Measurements from ENCODE around the gene OR4K17. TPM values are rescaled to one million over a fixed set of nuclear protein-coding genes. Genes with fewer than 3 reads are reported as not detected.
A peak's percentile ranks its signal among the peaks of the same experiment; 100 is the strongest.
"Not testable (repeated sequence)": the region's sequence is repeated elsewhere in the genome, so short reads cannot be mapped to it uniquely, and the experiment has no call there.

Gene OR4K17
- total RNA-seq: not detected
- not detected for polyA plus RNA-seq
- 0 to 0.07 (median 0) reads per million in 6 experiments for total RNA-seq

GRCh38 chr14:20110438-20110837 lies at the start of gene OR4K17:
OR4K17 (plus strand) TSS chr14:20110739; CDS start chr14:20117500, 6,761 bp downstream.
- POLR2A ChIA-PET: no interaction called here
- DNase-seq (no peak), ATAC-seq (no peak)
- no peak within 1 kb of the TSS for H3K4me3 Mint-ChIP-seq
- peaks cover 0 to 4% (median 1%) of the 10 kb centered on the region in 5 donors for H3K27me3 Mint-ChIP-seq
- H3K27ac Mint-ChIP-seq: no peak within 1 kb of the TSS
- no peaks in the 10 kb centered on the region for H3K36me3 Mint-ChIP-seq
- peaks cover 0 to 2% (median 0%) of the 10 kb centered on the region in 4 donors for H3K4me1 Mint-ChIP-seq
- peaks cover 0 to 9% (median 3%) of the 10 kb centered on the region in 9 donors for H3K9me3 Mint-ChIP-seq

GRCh38 chr14:20092050-20092449 lies 18.5 kb upstream of the OR4K17 start:
- Mint-ChIP-seq H3K27ac (no peak overlapping the region), H3K27me3 (peaks cover 0 to 3% (median 1%) of the 10 kb centered on the region in 5 donors), H3K4me3 (no peak overlapping the region), H3K9me3 (peaks cover 0 to 4% (median 0%) of the 10 kb centered on the region in 9 donors), H3K4me1 (peaks cover 0 to 3% (median 0%) of the 10 kb centered on the region in 4 donors), H3K36me3 (no peaks in the 10 kb centered on the region)
- DNase-seq (no peak), ATAC-seq (no peak)
- POLR2A ChIA-PET: no interaction called here

GRCh38 chr14:20093442-20093841 lies 17.1 kb upstream of the OR4K17 start:
- Mint-ChIP-seq H3K27ac (no peak overlapping the region), H3K27me3 (peaks cover 0 to 3% (median 2%) of the 10 kb centered on the region in 5 donors), H3K4me1 (peaks cover 0 to 3% (median 0%) of the 10 kb centered on the region in 4 donors), H3K36me3 (no peaks in the 10 kb centered on the region), H3K9me3 (peaks cover 0 to 2% (median 0%) of the 10 kb centered on the region in 9 donors), H3K4me3 (no peak overlapping the region)
- ATAC-seq (no peak), DNase-seq (no peak)
- POLR2A ChIA-PET: no interaction called here

- H3K4me3 Mint-ChIP-seq, DNase-seq, H3K9me3 Mint-ChIP-seq, H3K4me1 Mint-ChIP-seq, POLR2A ChIA-PET, H3K27ac Mint-ChIP-seq, H3K36me3 Mint-ChIP-seq, ATAC-seq: not testable (repeated sequence)
- peaks cover 7 to 24% (median 13%) of the 10 kb centered on the region in 5 donors for H3K27me3 Mint-ChIP-seq
These were observed 11.4 kb upstream of the OR4K17 start for GRCh38 chr14:20098926-20099770.

- ATAC-seq: no peak
- H3K4me1 Mint-ChIP-seq: peaks cover 0 to 2% (median 0%) of the 10 kb centered on the region in 4 donors
These were observed 1.8 kb downstream of the OR4K17 start for GRCh38 chr14:20112321-20112720.

GRCh38 chr14:20116748-20117147 lies 6.2 kb downstream of the OR4K17 start:
- H3K27me3 Mint-ChIP-seq: peaks cover 3 to 17% (median 14%) of the 10 kb centered on the region in 5 donors
- DNase-seq (no peak), ATAC-seq (no peak)
- peaks cover 0 to 2% (median 0%) of the 10 kb centered on the region in 4 donors for H3K4me1 Mint-ChIP-seq
- H3K4me3 Mint-ChIP-seq: no peak overlapping the region
- H3K36me3 Mint-ChIP-seq: peaks cover 0 to 38% (median 7%) of the 10 kb centered on the region in 3 donors
- peaks cover 9 to 42% (median 31%) of the 10 kb centered on the region in 9 donors for H3K9me3 Mint-ChIP-seq
- POLR2A ChIA-PET: no interaction called here
- no peak overlapping the region for H3K27ac Mint-ChIP-seq

More at GRCh38 chr14:20112321-20112720, 1.8 kb downstream of the OR4K17 start:
- Mint-ChIP-seq H3K4me3 (no peak overlapping the region), H3K27me3 (peaks cover 0 to 4% (median 1%) of the 10 kb centered on the region in 5 donors), H3K36me3 (peaks cover 0 to 2% (median 0%) of the 10 kb centered on the region in 3 donors), H3K9me3 (peaks cover 0 to 3% (median under 1%) of the 10 kb centered on the region in 9 donors), H3K27ac (no peak overlapping the region)
- POLR2A ChIA-PET: no interaction called here
- no peak for DNase-seq

- peaks cover 11 to 42% (median 31%) of the 10 kb centered on the region in 9 donors for H3K9me3 Mint-ChIP-seq
- H3K36me3 Mint-ChIP-seq: peaks cover 0 to 44% (median 7%) of the 10 kb centered on the region in 3 donors
- no peak for ATAC-seq
- no peak overlapping the region for H3K4me3 Mint-ChIP-seq
- no peaks in the 10 kb centered on the region for H3K4me1 Mint-ChIP-seq
- no peak for DNase-seq
- H3K27ac Mint-ChIP-seq: no peak overlapping the region
- POLR2A ChIA-PET: no interaction called here
- peaks cover 11 to 30% (median 14%) of the 10 kb centered on the region in 5 donors for H3K27me3 Mint-ChIP-seq
These were observed 8.3 kb downstream of the OR4K17 start for GRCh38 chr14:20118795-20119194.

GRCh38 chr14:20138520-20138919 lies 28.0 kb downstream of the OR4K17 start, which contains the start of gene OR4N5:
OR4N5 (plus strand) TSS chr14:20138820; CDS start chr14:20143736, 4,916 bp downstream.
- H3K27ac Mint-ChIP-seq: peak within 1 kb of the TSS in 1 of 10 donors; percentile 1
- peaks cover 0 to 5% (median 0%) of the 10 kb centered on the region in 3 donors for H3K36me3 Mint-ChIP-seq
- no peaks in the 10 kb centered on the region for H3K4me1 Mint-ChIP-seq
- no peak within 1 kb of the TSS for H3K4me3 Mint-ChIP-seq
- POLR2A ChIA-PET: no interaction called here
- DNase-seq: no peak
- peaks cover 14 to 34% (median 25%) of the 10 kb centered on the region in 5 donors for H3K27me3 Mint-ChIP-seq
- peaks cover 0 to 4% (median 0%) of the 10 kb centered on the region in 9 donors for H3K9me3 Mint-ChIP-seq
- no peak for ATAC-seq

- DNase-seq (no peak), ATAC-seq (no peak)
- Mint-ChIP-seq H3K36me3 (no peaks in the 10 kb centered on the region), H3K9me3 (peaks cover 0 to 6% (median 0%) of the 10 kb centered on the region in 9 donors), H3K4me1 (no peaks in the 10 kb centered on the region), H3K27ac (no peak overlapping the region), H3K4me3 (no peak overlapping the region), H3K27me3 (peaks cover 2 to 35% (median 13%) of the 10 kb centered on the region in 5 donors)
- POLR2A ChIA-PET: no interaction called here
These were observed 33.4 kb downstream of the OR4K17 start for GRCh38 chr14:20143911-20144310.

- Mint-ChIP-seq H3K9me3 (peaks cover 0 to 14% (median 1%) of the 10 kb centered on the region in 9 donors), H3K27ac (no peak overlapping the region), H3K4me3 (no peak overlapping the region), H3K36me3 (peaks cover 0 to 6% (median 0%) of the 10 kb centered on the region in 3 donors), H3K27me3 (peaks cover 5 to 40% (median 16%) of the 10 kb centered on the region in 5 donors), H3K4me1 (no peaks in the 10 kb centered on the region)
- DNase-seq: no peak
- no peak for ATAC-seq
- POLR2A ChIA-PET: no interaction called here
These were observed 34.3 kb downstream of the OR4K17 start for GRCh38 chr14:20144820-20145219.

- Mint-ChIP-seq H3K4me3 (no peak overlapping the region), H3K36me3 (peaks cover 0 to 35% (median 2%) of the 10 kb centered on the region in 3 donors), H3K27me3 (peaks cover 5 to 23% (median 8%) of the 10 kb centered on the region in 5 donors), H3K4me1 (no peaks in the 10 kb centered on the region), H3K9me3 (peaks cover 7 to 55% (median 32%) of the 10 kb centered on the region in 9 donors), H3K27ac (no peak overlapping the region)
- POLR2A ChIA-PET: no interaction called here
- DNase-seq: no peak
- no peak for ATAC-seq
These were observed 53.9 kb downstream of the OR4K17 start for GRCh38 chr14:20164462-20164861.

- ATAC-seq (no peak), DNase-seq (no peak)
- POLR2A ChIA-PET: no interaction called here
- Mint-ChIP-seq H3K4me3 (no peak overlapping the region), H3K9me3 (peaks cover 7 to 47% (median 29%) of the 10 kb centered on the region in 9 donors), H3K4me1 (no peaks in the 10 kb centered on the region), H3K27me3 (peaks cover 5 to 30% (median 13%) of the 10 kb centered on the region in 5 donors), H3K27ac (no peak overlapping the region), H3K36me3 (peaks cover 0 to 35% (median 2%) of the 10 kb centered on the region in 3 donors)
These were observed 56.6 kb downstream of the OR4K17 start for GRCh38 chr14:20167091-20167490.

- DNase-seq, POLR2A ChIA-PET, H3K4me1 Mint-ChIP-seq, H3K4me3 Mint-ChIP-seq, ATAC-seq, H3K27ac Mint-ChIP-seq: not testable (repeated sequence)
- Mint-ChIP-seq H3K9me3 (peaks cover 3 to 21% (median 15%) of the 10 kb centered on the region in 9 donors), H3K27me3 (peaks cover 4 to 30% (median 9%) of the 10 kb centered on the region in 5 donors), H3K36me3 (peaks cover 0 to 14% (median 0%) of the 10 kb centered on the region in 3 donors)
These were observed 59.3 kb downstream of the OR4K17 start for GRCh38 chr14:20169852-20170251.

Measured in naive thymus-derived CD8-positive, alpha-beta T cell (primary cell).